Fibroblast of skin of left quadriceps (primary cell): ENCODE measurements around the gene MRPL27.
"Not testable (repeated sequence)": the region's sequence is repeated elsewhere in the genome, so short reads cannot be mapped to it uniquely, and the experiment has no call there.

ENCODE experiments used
- DNase-seq, 2 experiments: peaks; one replicate each; pipeline ENCODE4 v3.0.0-alpha.2; 2013; ENCODE audit warnings: low read depth in 2 of 2

The MRPL27 gene

DNA sequence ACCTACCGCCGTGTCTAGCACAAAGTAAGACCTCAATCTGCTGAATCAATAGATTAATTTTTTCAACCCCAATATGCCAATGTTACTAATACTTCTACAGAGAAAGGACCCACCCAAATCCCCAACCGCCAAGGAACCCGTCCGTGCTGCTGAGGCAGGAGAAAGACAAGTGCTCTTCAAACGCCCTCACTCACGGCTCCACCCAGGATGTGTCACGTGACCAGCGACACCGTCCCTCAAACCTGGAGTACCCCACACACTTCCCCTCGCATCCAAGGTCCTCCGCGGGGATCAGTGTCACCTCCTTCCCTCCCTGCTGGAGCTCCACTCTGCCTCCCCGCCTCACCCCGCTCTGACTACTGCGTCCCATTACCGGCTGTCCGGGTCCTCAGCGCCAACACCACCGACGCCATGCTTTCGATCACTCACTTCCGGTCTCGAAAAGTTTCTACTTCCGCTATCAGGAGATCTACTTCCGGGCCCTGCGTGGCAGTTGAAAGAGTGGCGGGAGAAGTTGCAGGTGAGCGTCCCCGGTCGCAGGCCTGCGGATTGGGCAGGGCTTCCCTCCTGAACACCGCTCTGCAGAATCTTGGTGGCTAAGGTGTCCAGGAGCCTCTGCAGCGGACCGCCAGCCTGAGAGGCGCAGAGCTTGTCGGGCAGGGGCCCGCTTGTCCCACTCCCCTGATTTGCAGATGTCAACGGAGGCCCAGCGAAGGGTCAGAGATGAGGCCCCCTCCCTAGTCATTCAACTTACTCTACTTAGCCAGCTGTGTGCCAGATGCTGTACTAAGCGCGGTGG is at the start of gene MRPL27, which contains the start of gene EME1:
TSS of gene MRPL27 (minus strand) at position 427 of the 799 bp plus-strand sequence. CDS start at position 413, 14 bp downstream.
TSS of gene EME1 (plus strand) at position 472 of the 799 bp plus-strand sequence. CDS start 1,980 bp downstream, outside the sequence.
- DNase-seq = peak; percentile 71 to 76

DNA sequence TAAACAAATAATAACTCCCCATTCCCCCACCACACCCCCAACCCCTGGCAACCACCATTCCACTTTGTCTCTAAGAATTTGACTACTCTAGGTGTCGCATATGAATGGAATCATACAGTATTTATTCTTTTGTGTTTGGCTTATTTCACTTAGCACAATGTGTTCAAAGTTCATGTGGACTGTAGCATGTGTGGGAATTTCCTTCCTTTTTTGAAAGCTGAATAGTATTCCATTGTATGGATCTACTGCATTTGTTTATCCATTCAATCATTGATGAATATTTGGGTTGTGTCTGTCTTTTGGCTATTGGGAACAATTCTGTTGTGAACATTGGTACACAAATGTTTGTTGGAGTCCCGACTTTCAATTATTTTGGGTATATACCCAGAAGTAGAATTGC is 49.8 kb upstream of the MRPL27 start:
- no peak for DNase-seq

DNA sequence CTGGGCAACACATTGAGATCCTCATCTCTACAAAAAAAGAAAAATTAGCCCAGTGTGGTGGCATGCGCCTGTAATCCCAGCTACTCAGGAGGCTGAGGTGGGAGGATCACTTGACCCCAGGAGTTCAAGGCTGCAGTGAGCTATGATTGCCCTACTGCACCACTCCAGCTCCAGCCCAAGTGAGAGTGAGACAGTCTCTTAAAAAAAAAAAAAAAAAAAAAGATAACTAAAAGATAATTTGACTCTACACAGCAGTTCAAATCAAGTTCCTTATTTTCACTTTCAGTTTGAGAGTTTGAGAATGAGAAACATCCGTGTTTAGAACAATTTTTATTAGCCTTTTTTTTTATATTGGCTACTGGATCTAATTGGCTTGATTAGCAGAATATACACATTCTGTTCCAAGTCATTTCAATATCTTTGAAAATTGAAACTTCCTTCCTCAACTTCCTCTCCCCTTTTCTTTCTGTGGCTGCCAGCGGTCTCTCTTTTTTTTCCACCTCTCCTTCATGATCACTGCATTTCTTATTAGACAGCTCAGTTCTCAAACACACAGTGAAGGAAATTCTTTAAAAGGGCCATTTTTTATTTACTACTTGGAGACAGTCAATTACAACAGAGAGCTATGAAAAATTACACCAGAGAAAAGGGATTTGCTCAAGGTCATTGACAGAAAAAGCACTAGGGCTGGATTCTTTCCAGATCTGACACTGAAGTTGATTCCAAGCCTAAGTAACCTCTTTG is 48.5 kb upstream of the MRPL27 start:
- DNase-seq = peak; percentile 18

DNA sequence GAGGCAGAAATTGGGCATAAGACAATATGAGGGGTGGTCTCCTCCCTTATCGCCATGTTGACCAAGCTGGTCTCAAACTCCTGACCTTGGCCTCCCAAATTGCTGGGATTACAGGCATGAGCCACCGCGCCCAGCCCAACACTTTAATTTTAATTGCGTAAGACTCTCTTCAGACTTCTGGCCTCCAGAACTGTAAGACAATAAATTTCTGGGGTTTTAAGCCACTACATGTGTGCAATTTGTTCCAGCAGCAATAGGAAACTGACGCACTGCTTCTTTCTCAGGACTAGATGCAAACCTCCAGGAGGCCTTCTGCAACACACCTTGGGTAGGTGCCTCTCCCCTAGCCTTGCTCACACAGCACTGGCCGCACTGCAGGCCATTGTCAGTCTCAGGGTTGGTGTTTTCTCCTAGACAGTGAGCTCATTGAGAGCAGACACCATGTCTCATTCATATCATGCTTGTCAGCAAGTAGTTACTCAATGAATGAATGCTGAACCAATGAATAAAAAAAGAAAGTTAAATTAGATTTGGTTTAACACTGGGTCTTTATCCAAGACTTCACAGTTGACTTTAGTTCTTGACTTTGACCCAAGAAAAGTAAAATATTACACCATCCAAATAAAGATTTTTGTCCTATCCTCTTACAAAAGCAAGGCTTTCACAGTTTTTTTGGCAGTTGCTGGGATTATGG is 47.6 kb upstream of the MRPL27 start:
- no peak for DNase-seq

DNA sequence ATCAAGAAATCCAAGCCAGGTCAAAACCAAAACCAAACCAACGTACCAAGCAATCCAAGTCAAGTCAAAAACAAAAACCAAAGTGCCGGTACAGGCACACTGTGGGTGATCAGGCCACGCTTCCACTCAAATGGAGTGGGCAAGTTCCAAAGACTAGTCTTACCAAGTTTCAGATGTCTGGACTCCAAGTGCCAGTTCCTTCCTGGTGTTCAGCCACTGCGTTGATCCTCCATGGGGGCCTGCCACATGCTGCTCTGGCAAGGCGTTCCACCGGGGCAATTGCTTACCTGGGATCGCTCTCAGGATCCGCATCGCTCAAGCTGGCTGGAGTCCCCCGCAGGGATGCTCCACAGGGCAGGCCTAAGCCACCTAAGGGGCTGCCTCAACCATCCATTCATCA is 46.6 kb upstream of the MRPL27 start:
- not testable (repeated sequence) for DNase-seq

DNA sequence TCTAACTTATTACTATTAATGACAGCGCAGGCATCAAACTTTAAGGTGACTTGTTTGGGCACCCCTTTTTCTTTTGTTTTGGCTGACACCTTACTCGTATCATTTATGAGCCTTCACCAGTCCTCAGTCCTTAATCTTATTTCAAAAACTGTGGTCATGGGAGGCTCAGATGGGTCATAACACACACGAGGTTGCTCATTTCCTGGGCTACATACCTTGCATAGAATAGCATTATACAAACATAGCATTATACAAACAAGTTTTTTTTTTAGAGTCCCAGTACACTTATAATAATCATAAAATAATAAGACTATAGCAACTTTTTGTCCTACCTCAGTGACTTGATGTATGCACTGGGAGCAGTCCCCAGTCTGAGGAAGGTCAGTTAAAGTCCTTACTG is 41.8 kb upstream of the MRPL27 start:
- no peak for DNase-seq

DNA sequence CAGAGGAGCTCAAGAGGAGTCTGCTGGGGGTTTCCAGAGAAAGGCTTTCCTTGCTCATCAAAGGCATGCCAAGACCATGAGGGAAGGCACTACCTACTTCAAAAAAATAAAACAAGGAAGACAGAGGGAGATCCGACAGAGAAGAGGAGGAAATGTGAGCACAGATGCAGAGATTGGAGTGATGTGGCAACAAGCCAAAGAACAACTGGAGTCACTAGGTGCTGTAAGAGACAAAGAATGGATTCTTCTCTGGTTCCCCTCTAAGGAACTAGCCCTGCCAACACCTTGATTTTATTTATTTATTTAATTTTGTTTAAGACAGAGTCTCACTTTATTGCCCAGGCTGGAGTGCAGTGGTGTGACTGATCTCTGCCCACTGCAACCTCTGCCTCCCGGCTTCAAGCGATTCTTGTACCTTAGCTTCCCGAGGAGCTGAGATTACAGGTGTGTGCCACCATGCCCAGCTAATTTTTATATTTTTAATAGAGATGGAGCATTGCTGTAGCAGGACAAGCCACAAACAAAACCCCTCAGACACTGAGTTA is 39.3 kb upstream of the MRPL27 start:
- no peak for DNase-seq

DNA sequence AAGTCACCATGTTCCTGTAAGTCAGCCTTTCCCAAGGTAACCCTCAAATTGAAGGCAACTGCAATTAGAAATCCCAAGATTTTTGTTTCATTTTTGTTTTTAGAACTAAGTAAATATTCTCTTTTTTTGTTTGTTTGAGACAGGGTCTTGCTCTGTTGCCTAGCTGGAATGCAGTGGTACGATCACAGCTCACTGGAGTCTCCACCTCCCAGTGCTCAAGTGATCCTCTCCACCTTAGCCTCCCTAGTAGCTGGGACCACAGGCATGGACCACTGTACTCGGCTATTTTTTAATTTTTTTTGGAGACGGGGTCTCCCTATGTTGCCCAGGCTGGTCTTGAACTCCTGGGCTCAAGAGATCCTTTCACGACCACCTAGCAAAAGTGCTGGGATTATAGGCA is 34.9 kb upstream of the MRPL27 start:
- DNase-seq = no peak

DNA sequence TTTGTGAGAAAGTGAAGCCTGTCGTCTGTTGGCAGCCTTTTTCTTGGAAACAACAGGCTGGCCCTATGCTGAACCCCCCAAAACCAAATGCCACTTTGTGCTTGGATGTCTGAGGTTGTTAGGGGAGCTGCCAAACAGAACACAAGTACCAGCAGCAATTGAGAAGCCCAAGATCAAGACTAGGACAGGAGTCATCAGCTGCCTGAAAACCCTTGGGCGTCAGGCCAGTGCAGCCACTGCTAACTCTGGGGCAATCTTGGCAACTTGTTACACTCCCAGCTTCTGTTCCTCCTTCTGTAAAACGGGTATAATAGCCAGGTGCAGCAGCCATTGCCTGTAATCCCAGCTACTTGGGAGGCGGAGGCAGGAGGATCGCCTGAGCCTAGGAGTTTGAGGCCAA is 33.6 kb upstream of the MRPL27 start:
- no peak for DNase-seq

DNA sequence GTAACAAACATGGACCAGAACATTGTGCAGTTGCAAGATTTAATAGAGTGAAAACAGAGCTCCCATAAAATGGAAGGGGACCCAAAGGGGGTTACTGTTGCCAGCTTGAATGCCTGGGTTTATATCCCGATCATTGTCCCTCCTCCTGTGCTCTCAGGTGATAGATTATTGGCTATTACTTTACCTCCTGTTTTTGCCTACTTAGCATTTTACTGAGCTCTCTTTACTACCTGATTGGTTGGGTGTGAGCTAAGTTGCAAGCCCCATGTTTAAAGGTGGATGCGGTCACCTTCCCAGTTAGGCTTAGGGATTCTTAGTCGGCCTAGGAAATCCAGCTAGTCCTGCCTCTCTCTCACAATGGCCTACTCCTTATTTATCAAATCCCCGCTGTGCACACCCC is 32.4 kb upstream of the MRPL27 start:
- DNase-seq = not testable (repeated sequence)

DNA sequence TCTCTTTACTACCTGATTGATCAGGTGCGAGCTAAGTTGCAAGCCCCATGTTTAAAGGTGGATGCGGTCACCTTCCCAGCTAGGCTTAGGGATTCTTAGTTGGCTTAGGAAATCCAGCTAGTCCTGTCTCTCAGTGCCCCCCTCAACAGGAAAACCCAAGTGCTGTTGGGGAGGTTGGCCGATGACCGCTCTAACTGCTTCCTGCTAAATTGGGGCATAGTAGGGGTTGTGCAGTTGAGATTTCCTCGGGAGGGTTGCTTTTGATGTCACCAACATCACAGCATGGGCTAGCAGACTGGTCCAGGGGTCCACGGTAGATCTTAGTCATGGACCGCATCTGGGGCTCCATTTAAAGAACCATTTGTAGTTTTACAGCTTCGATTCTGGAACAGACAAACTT is 26.6 kb upstream of the MRPL27 start:
- DNase-seq = not testable (repeated sequence)

DNA sequence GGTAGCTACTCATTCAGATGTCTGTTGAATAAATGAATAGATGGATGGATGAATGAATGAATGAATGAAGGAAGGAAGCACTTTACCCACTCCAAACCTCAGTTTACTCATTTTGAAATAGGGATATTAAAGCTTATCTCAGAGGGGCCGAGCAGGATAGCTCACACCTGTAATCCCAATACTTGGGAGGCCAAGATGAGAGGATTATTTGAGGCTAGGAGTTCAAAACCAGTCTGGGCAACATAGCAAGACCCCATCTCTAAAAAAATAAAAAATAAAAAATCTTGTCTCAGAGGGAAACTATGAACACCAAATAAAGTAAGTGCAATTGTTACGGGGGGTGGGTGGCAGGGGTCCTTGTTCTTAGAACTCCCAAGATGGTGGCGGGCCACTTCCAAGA is 25.7 kb upstream of the MRPL27 start:
- DNase-seq = not testable (repeated sequence)

DNA sequence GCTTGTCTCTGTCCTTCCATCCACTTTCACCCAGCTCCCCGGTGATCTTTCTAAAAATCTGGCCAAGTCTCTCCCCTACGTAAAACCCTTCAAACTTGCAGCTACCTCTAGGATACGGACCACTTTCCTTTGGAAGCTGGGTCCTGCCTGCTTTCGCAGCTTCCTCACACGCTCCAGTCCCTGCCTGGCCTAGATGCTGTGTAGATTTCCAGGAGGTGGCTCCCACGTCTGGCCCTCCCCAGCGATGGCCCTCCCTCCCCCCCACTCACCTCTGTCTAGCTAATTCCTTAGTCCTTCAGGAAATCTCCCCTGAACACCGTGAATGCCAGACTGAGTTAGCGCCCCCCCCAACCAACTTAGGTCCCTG is 24.9 kb upstream of the MRPL27 start:
- no peak for DNase-seq

DNA sequence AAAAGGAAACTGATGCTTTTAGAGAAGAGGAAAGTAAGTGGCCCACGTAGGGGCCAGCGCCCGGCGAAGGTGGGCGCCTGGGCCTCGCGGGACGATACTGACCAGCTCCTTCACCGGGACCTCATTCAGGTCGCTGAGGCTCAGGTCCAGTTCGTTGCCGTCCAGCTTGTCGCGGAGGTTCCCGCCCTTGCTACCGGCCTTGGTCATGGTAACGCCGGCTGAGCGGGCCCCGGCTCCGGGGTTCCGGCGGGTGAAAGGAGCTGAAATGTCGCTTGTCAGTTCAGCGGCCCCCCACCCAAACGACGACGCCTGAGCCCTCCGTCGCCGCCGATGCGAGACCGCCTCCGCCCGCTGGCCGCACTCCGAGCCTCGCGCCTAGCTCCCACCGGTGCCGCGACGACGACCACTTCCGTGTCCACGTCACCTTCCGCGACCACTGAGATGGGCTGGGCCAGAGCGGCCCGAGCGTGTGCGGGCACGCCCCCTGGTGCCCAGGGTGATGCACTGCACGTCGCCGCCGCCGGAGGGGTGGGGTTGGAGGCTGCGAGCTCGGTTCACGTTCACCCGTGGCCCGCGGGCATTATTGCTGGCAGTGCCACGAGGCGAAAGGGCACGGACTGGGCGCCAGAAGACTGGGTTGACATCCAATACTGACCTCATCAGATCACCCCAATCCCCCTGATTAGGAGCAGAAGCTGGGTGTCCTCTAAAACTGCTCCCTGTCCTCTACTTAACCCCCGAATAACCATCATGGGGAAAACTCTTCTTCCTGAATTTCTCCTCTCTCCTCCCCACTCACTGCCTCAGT is 24.3 kb upstream of the MRPL27 start, which contains the start of gene LRRC59:
TSS of gene LRRC59 (minus strand) at position 413 of the 808 bp plus-strand sequence. CDS start at position 207, 206 bp downstream.
- peak; percentile 57 to 60 for DNase-seq

DNA sequence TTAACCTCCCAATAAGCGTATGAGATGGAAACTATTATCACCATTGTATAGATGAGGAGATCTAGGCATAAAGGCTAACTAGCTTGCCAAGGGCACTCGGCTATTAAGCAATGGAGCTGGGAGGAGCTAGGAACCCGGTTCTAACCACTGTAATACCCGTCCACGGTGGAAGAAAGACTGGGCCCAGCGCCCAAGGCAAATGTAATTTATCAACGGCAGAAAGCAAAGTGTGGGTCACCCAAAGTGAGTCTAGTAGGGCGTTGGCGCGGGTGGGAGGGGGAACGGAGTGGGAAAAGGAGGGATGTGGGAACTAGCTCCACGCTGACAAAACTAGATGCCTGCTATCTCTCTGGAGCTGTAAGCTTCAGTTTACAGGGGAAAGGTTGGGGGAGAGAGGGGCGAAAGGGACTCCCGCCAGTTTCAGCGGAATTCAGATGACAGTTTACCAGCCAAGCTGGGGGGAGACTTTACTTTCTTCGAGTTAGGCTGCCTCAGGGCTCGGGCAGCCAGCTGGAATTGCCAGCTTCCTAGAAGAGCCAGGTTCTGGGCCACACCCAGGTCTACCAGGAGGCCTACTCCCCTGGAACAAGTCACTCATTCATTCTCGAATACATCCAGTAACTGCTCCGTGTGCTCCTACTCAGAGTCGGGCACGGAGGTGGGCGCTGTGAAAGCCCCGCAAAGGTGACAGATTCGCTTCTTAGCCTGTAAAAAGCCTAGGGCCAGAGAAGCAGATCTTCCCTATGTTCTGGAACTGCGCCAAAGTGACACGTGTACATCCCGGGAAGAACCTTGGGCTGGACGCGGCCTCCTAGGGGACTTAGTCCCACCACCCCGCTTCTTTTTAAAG is 23.5 kb upstream of the MRPL27 start:
- peak in 1 of 2 experiments; percentile 13 for DNase-seq

DNA sequence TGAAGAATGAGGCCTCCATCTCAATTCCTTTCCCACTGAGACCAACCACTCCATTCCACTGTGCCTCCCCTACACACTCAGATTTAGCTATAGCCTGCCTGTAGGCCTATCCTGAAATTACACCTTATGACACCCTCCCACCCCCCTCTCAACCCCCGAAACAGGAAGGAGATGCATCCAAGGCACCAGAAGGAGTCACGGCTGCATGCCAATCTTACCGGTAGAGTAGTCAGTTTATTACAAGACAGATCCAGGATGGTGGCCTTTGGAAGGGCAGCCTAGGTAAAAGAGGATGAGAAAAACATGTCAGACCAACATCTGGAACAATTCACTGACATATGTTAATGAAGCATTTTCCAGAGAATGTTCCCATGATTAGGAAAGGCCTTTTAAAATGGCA is 21.7 kb upstream of the MRPL27 start:
- DNase-seq = no peak

DNA sequence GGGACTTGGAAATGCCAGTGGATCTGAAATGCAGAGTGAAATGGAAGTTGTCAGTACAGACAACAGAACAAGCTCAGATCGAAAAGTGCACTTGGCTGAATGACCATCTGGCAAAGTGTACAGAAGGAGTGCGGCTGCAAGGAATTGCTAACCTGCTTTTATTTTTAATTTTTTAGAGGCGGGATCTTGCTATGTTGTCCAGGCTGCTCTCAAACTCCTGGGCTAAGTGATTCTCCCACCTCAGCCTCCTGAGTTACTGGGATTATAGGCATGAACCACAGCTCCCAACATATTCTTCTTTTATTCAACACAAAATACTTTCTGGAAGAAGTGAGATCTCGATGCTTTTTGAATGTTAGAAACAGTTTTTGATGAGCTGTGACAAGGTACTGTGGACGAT is 20.7 kb upstream of the MRPL27 start:
- DNase-seq = no peak

DNA sequence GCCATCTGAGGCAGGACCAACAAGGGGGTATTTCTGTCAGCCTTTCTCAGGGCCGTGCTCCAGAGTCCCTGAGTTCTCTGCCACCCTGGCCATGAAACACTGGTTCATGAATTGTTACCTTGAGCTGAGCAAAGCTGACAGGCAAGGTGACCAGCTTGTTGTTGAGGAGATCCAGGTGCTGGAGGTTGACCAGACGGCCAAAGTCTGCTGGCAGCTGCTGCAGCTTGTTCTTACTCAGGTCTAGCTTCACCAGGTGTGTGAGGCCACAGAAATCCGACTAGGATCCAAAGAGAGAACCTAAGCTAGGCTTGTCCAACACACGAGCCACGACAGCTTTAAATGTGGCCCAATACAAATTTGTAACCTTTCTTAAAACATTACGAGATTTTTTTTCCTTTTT is 19.6 kb upstream of the MRPL27 start:
- DNase-seq = no peak

DNA sequence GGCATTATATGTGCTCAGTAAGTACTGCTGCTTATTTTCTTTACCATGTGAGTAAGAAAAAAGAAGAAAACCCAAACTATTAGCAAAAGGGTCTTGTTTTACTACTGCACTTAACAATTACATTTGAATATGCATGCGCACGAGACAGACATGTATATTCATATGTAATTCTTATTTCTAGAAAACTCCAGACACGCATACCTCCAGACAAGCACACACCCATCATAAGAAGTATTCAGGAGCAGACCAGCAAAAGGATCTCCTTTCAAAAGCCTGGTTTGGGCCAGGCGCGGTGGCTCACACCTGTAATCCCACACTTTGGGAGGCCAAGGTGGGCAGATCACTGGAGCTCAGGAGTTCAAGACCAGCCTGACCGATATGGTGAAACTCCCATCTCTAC is 16.6 kb upstream of the MRPL27 start:
- DNase-seq = no peak

DNA sequence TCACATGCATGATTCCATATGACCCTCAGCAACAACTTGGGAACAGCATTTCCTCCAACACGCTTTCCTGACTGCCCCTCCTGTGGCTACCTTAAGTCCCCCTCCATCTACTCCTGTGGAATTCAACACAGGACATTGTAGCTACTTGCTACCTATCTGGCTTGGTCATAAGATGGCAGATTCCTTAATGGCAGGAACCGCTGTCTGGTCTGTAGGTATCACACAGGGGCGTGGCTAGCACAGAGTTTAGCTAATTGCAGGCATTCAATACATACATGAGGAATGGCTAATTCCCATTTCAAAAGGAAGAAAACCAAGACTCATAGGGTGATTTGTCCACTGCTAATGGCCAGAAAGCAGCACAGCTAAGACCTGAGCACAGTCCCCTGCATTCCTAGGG is 15.7 kb upstream of the MRPL27 start:
- DNase-seq = no peak
